K562 (cell line): ENCODE data around the gene TP73. TPM values are rescaled to one million over a fixed set of nuclear protein-coding genes. Genes with fewer than 3 reads are reported as not detected.

Experiments used
- ATAC-seq: fragments of 200-7000 bp; cut with Tn5 transposase; 3 replicates; pipeline ENCODE4 v1.9.1; 2020; ENCODE audit warnings: moderate library complexity
- BruUV-seq: library from RNA; stranded (reverse); fragments of 400-500 nt; replicated peaks from 2 replicates; lab custom pipeline; 2021; lab: Mats Ljungman, UMichigan
- CTCF ChIA-PET: fragments of 300-600 bp; formaldehyde crosslinking; extraction: SDS; loops from one replicate; lab custom pipeline; 2021; ENCODE audit warnings: low intra/inter-chr PET ratio; lab: Yijun Ruan, JAX
- POLR2A ChIA-PET: fragments of 300-600, 350-650 bp; sonication (Branson Sonifier 250); formaldehyde crosslinking; extraction: SDS; loops from one replicate; lab custom pipeline; 2021; ENCODE audit warnings: antibody characterized with exemption, inconsistent platforms; lab: Yijun Ruan, JAX
- DNase-seq, 4 experiments: peaks; one replicate each; pipeline versions ENCODE4 v3.0.0 to v3.0.0-alpha.2; 2011 to 2018; ENCODE audit warnings: low spot score in 3 of 4, mixed read lengths in 3 of 4; ENCODE audit errors: extremely low read depth in 1 of 4
- FAIRE-seq: peaks from 2 replicates; lab custom pipeline; 2011; peaks lifted over from hg19 to GRCh38; lab: Jason Lieb, UNC
- H2AFZ ChIP-seq: 2 replicates; pipeline ENCODE4 v1.6.0; 2011; ENCODE audit warnings: low read depth, low read length, control low read depth, inconsistent platforms
- H3K27ac ChIP-seq: fragments of 200-600 bp; 3 replicates; pipeline ENCODE4 v1.8.0; 2011; ENCODE audit warnings: low read depth, mild to moderate bottlenecking, control low read depth, inconsistent platforms, low read length, moderate library complexity, mixed read lengths; ENCODE audit errors: extremely low read depth
- H3K27me3 ChIP-seq, 2 experiments: fragments of 300-600 bp in 1 of 2; 2 replicates in 1 of 2; 3 replicates in 1 of 2; pipeline versions ENCODE4 v1.6.0 to v1.8.0; 2011; ENCODE audit warnings: inconsistent platforms in 2 of 2, low read length in 2 of 2, mild to moderate bottlenecking in 1 of 2, mixed read lengths in 1 of 2, moderate library complexity in 1 of 2; ENCODE audit not compliant: control insufficient read depth in 2 of 2, insufficient read depth in 2 of 2
- H3K36me3 ChIP-seq: fragments of 300-600 bp; 3 replicates; pipeline ENCODE4 v1.8.0; 2011; ENCODE audit warnings: mild to moderate bottlenecking, low read length, inconsistent platforms; ENCODE audit not compliant: control insufficient read depth, insufficient read depth
- H3K4me1 ChIP-seq, 2 experiments: fragments of 200-600 bp in 1 of 2; replicated peaks in 1 of 2; 2 replicates in 1 of 2; 3 replicates in 1 of 2; pipeline versions ENCODE4 v1.5.1 to v1.8.0; 2011; ENCODE audit warnings: inconsistent platforms in 2 of 2, low read length in 2 of 2, mild to moderate bottlenecking in 1 of 2, mixed read lengths in 1 of 2, moderate library complexity in 1 of 2; ENCODE audit not compliant: control insufficient read depth in 2 of 2, insufficient read depth in 2 of 2
- H3K4me2 ChIP-seq: 2 replicates; pipeline ENCODE4 v1.6.1; 2011; ENCODE audit warnings: low read length, control low read depth, inconsistent platforms, mixed read lengths; ENCODE audit not compliant: insufficient read depth
- H3K4me3 ChIP-seq: fragments of 200-600 bp; sonication (generic), shearing (Covaris generic); 2 replicates; pipeline ENCODE4 v1.5.1; 2016; ENCODE audit warnings: control low read depth, inconsistent platforms
- H3K79me2 ChIP-seq: fragments of 200-600 bp; 3 replicates; pipeline ENCODE4 v1.8.0; 2011; ENCODE audit warnings: low read length, inconsistent platforms; ENCODE audit not compliant: control insufficient read depth, insufficient read depth
- H3K9ac ChIP-seq, 2 experiments: 2 replicates each; pipeline versions ENCODE4 v1.6.0 to v1.6.1; 2011; ENCODE audit warnings: low read depth in 2 of 2, low read length in 2 of 2, control low read depth in 1 of 2, inconsistent platforms in 1 of 2, mild to moderate bottlenecking in 1 of 2, mixed read lengths in 1 of 2; ENCODE audit not compliant: insufficient read depth in 1 of 2
- H3K9me1 ChIP-seq: one replicate; pipeline ENCODE4 v1.6.0; 2011; ENCODE audit warnings: inconsistent platforms, mild to moderate bottlenecking, low read length, moderate library complexity; ENCODE audit not compliant: control insufficient read depth, insufficient read depth
- H3K9me3 ChIP-seq: replicated peaks from 2 replicates; pipeline ENCODE4 v1.5.1; 2011; ENCODE audit warnings: low read depth, low read length, inconsistent platforms; ENCODE audit not compliant: control insufficient read depth, insufficient read depth
- H4K20me1 ChIP-seq: replicated peaks from 2 replicates; pipeline ENCODE4 v1.6.1; 2011; ENCODE audit warnings: low read length, inconsistent platforms, mixed read lengths; ENCODE audit not compliant: control insufficient read depth, insufficient read depth
- ARID1B ChIP-seq: fragments of 450-650 bp; IDR thresholded peaks from 2 replicates; pipeline ENCODE4 v1.6.1; 2016; ENCODE audit warnings: antibody characterized with exemption, mild to moderate bottlenecking, inconsistent platforms
- DPF2 ChIP-seq: fragments of 450-650 bp; IDR thresholded peaks from 2 replicates; pipeline ENCODE4 v1.6.1; 2016
- FOSL1 ChIP-seq: fragments of 200-800 bp; sonication (Bioruptor generic); conservative IDR thresholded peaks from 2 replicates; pipeline ENCODE4 v1.6.1; 2016; ENCODE audit warnings: missing genetic modification characterization, missing compliant biosample characterization
- IRF9 ChIP-seq: fragments of 450-650 bp; IDR thresholded peaks from 2 replicates; pipeline ENCODE4 v1.6.1; 2016; ENCODE audit warnings: missing biosample characterization, missing genetic modification characterization
- ZC3H8 ChIP-seq: fragments of 450-650 bp; IDR thresholded peaks from 2 replicates; pipeline ENCODE4 v1.6.1; 2017
- WGBS: fragments of 100-300 bp; shearing (Covaris generic); methylation state at CpG from one replicate; pipeline ENCODE4 v1.1.6; 2016; ENCODE audit warnings: low coverage, mixed read lengths; ENCODE audit not compliant: insufficient coverage; ENCODE audit errors: missing lambda C conversion rate; 5-methylcytosine and 5-hydroxymethylcytosine counted together
- in situ Hi-C: fragments of 300-500 bp; cut with MboI; formaldehyde crosslinking; loops from 4 replicates; pipeline ENCODE4 v1.15.0; 2018; ENCODE audit warnings: inconsistent platforms, mixed read lengths
- intact Hi-C: fragments of 100-400 bp; cut with micrococcal nuclease; formaldehyde crosslinking; loops from 2 replicates; pipeline ENCODE4 v1.14.2; 2022
- polyA plus RNA-seq, 8 experiments: library from polyadenylated mRNA; depleted of rRNA in 4 of 8; stranded (reverse) in 5 of 8; unstranded in 3 of 8; fragments of >200 nt; fragmentation: Nextera tagmentation in 2 of 8; fragmentation: Illumina TruSeq in 1 of 8; extraction: Ambion mirVana in 2 of 8; extraction: Trizol in 1 of 8; gene quantifications; 2 replicates each; pipeline versions ENCODE4 v1.2.1 to v1.2.3, GENCODE V29; 2011 to 2014; ENCODE audit warnings: inconsistent platforms in 1 of 8, missing spikeins in 1 of 8
- total RNA-seq, 7 experiments: library from RNA; depleted of rRNA in 6 of 7; stranded (reverse); fragments of >200 nt in 6 of 7; fragmentation: Illumina TruSeq in 2 of 7; extraction: Trizol in 2 of 7; gene quantifications; 2 replicates each; pipeline versions ENCODE4 v1.2.1 to v1.2.3, GENCODE V29; 2011 to 2021; ENCODE audit warnings: low replicate concordance in 1 of 7

The TP73 gene
- total and polyA plus RNA-seq, 9 of the 15 experiments (the other 6 are each of a cell fraction or from before 2014, with no cell fraction given) = 0.07 to 1.6 (median 0.40) TPM; not detected in 2

- Histone ChIP-seq H3K36me3 (no peaks in the 10 kb centered on the region), H3K79me2 (no peaks in the 10 kb centered on the region), H3K9me3 (no peaks in the 10 kb centered on the region), H3K4me2 (no peak overlapping the region)
- TF ChIP-seq FOSL1 = 0 out of 2 replicates have a peak, but pooled peaks have one; percentile 6
- no peak for TF ChIP-seq ARID1B
- TF ChIP-seq DPF2 = no peak
- no peak for TF ChIP-seq ZC3H8
- no peak for TF ChIP-seq IRF9 (tag)
- TF ChIP-seq, all 486 proteins: peak for 1
- Histone ChIP-seq H3K27ac (no peak overlapping the region), H3K4me1 (peaks cover 0 to 58% of the 10 kb centered on the region in 2 experiments; a peak in 2 of 5 replicates), H2AFZ (no peak overlapping the region), H4K20me1 (peaks cover 65% of the 10 kb centered on the region), H3K9ac (peak overlapping the region in 1 of 2 experiments; percentile 36; a peak in 1 of 4 replicates), H3K27me3 (peaks cover 73 to 96% of the 10 kb centered on the region in 2 experiments), H3K4me3 (no peak overlapping the region), H3K9me1 (no peaks in the 10 kb centered on the region)
- DNase-seq (no peak), ATAC-seq (no peak), FAIRE-seq (no peak)
- 15% methylated on average over 27 of the region's 28 CpGs for WGBS
- ChIA-PET CTCF (no interaction called here), POLR2A (interaction anchor here (0.7 to 0.8 kb wide), 2 partner anchors 14 to 52 kb away, joined by 3 read pairs; no protein-coding TSS in a partner anchor)
- in situ Hi-C loops (no loop called here), intact Hi-C loops (no loop called here)
- no TSS peak for BruUV-seq
Observed at GRCh38 chr1:3703786-3704371, 51.6 kb downstream of the TP73 start.
